Right atrium auricular region (tissue), 2 donors: ENCODE measurements around the gene SLC16A12. TPM values are rescaled to one million over a fixed set of nuclear protein-coding genes. Genes with fewer than 3 reads are reported as not detected.
"Not testable (repeated sequence)": the region's sequence is repeated elsewhere in the genome, so short reads cannot be mapped to it uniquely, and the experiment has no call there.

Source experiments
- DNase-seq: peaks from one replicate; pipeline ENCODE4 v3.0.0-alpha.2; 2019; ENCODE audit warnings: low spot score
- H3K27ac ChIP-seq, 2 donors: fragments of 200-600 bp; sonication (generic); 1 replicate in 1 of 2; 2 replicates in 1 of 2; pipeline ENCODE4 v1.5.1; 2016 to 2019
- H3K27me3 ChIP-seq, 2 donors: fragments of 200-600 bp; sonication (generic); one replicate each; pipeline versions ENCODE4 v1.5.1 to v1.6.0; 2017 to 2019
- H3K36me3 ChIP-seq: fragments of 200-600 bp; sonication (generic); one replicate; pipeline ENCODE4 v1.5.1; 2016
- H3K4me1 ChIP-seq, 2 donors: fragments of 200-600 bp; sonication (generic); one replicate each; pipeline versions ENCODE4 v1.5.1 to v1.6.0; 2017 to 2019
- H3K4me3 ChIP-seq, 2 donors: fragments of 200-600 bp; sonication (generic); 1 replicate in 1 of 2; 2 replicates in 1 of 2; pipeline ENCODE4 v1.5.1; 2017 to 2019; ENCODE audit warnings: mild to moderate bottlenecking in 1 of 2, moderate library complexity in 1 of 2
- H3K9me3 ChIP-seq, 2 donors: fragments of 200-600 bp; sonication (generic); one replicate each; pipeline ENCODE4 v1.5.1; 2019
- CTCF ChIP-seq, 2 donors: fragments of 200-600 bp; sonication (generic); IDR thresholded peaks; one replicate each; pipeline ENCODE4 v1.5.1; 2019; ENCODE audit warnings: antibody characterized with exemption in 2 of 2
- total RNA-seq, 2 donors: library from RNA; depleted of rRNA; stranded (reverse); fragments of >200 nt; gene quantifications; one replicate each; pipeline ENCODE4 v1.1.0, GENCODE V29; 2016

The SLC16A12 gene
- total RNA-seq, 2 donors from 2014 or later: 6.0 to 10.0 TPM

- Histone ChIP-seq H3K4me3 (peak overlapping the region in 1 of 2 donors; percentile 57), H3K27ac (peak overlapping the region; percentile 80 to 85), H3K4me1 (peaks cover 0 to 51% of the 10 kb centered on the region in 2 donors)
These were observed 141.5 kb downstream of the SLC16A12 start for GRCh38 chr10:89393898-89394297.

GRCh38 chr10:89392974-89393373 is 142.4 kb downstream of the SLC16A12 start:
- H3K4me3 ChIP-seq: peak overlapping the region; percentile 45 to 57
- H3K27me3 ChIP-seq: no peaks in the 10 kb centered on the region
- H3K36me3 ChIP-seq: no peaks in the 10 kb centered on the region
- DNase-seq: no peak
- peaks cover 0 to 48% of the 10 kb centered on the region in 2 donors for H3K4me1 ChIP-seq
- peak overlapping the region; percentile 80 to 85 for H3K27ac ChIP-seq
- no peak for TF ChIP-seq CTCF (IDR thresholded peaks at IDR 0.05)
- no peaks in the 10 kb centered on the region for H3K9me3 ChIP-seq

More at GRCh38 chr10:89393898-89394297, 141.5 kb downstream of the SLC16A12 start:
- H3K9me3 ChIP-seq: no peaks in the 10 kb centered on the region
- H3K36me3 ChIP-seq: no peaks in the 10 kb centered on the region
- H3K27me3 ChIP-seq: no peaks in the 10 kb centered on the region
- TF ChIP-seq CTCF (IDR thresholded peaks at IDR 0.05): no peak
- DNase-seq: no peak

GRCh38 chr10:89391907-89392756 is 143.3 kb downstream of the SLC16A12 start, which contains the start of gene IFIT1:
TSS of gene IFIT1 (plus strand) at chr10:89392623. CDS start at chr10:89392713, 90 bp downstream.
- H3K36me3 ChIP-seq: no peaks in the 10 kb centered on the region
- peaks cover 0 to 45% of the 10 kb centered on the region in 2 donors for H3K4me1 ChIP-seq

GRCh38 chr10:89391226-89391576 is 144.2 kb downstream of the SLC16A12 start:
- Histone ChIP-seq H3K4me1 (peaks cover 0 to 45% of the 10 kb centered on the region in 2 donors), H3K27ac (peak overlapping the region; percentile 80 to 85)
- DNase-seq, H3K27me3 ChIP-seq, H3K4me3 ChIP-seq, H3K9me3 ChIP-seq, H3K36me3 ChIP-seq: not testable (repeated sequence)

More at GRCh38 chr10:89391907-89392756, 143.3 kb downstream of the SLC16A12 start, which contains the start of gene IFIT1:
- DNase-seq: peak; percentile 67
- Histone ChIP-seq H3K27me3 (no peaks in the 10 kb centered on the region), H3K4me3 (peak within 1 kb of the TSS; percentile 45 to 57), H3K27ac (peak within 1 kb of the TSS; percentile 80 to 85), H3K9me3 (no peaks in the 10 kb centered on the region)
- TF ChIP-seq CTCF (IDR thresholded peaks at IDR 0.05): no peak

- DNase-seq: no peak
- H3K27ac ChIP-seq: peak overlapping the region; percentile 80 to 85
- H3K9me3 ChIP-seq: no peaks in the 10 kb centered on the region
- H3K36me3 ChIP-seq: no peaks in the 10 kb centered on the region
- H3K4me3 ChIP-seq: no peak overlapping the region
- no peaks in the 10 kb centered on the region for H3K27me3 ChIP-seq
- no peak for TF ChIP-seq CTCF (IDR thresholded peaks at IDR 0.05)
- H3K4me1 ChIP-seq: peaks cover 0 to 45% of the 10 kb centered on the region in 2 donors
These were observed 144.7 kb downstream of the SLC16A12 start for GRCh38 chr10:89390476-89391225.

- H3K4me3 ChIP-seq: no peak overlapping the region
- no peak for DNase-seq
- no peaks in the 10 kb centered on the region for H3K36me3 ChIP-seq
- peaks cover 0 to 36% of the 10 kb centered on the region in 2 donors for H3K4me1 ChIP-seq
- no peaks in the 10 kb centered on the region for H3K9me3 ChIP-seq
- peak in 1 of 2 donors; percentile 62 for TF ChIP-seq CTCF (IDR thresholded peaks at IDR 0.05)
- no peak overlapping the region for H3K27ac ChIP-seq
- H3K27me3 ChIP-seq: no peaks in the 10 kb centered on the region
These were observed 146.1 kb downstream of the SLC16A12 start for GRCh38 chr10:89389254-89389653.
